ENCODE measurements around the gene CNTNAP4.

GRCh38 chr16:76486740-76487139, 209.5 kb downstream of the CNTNAP4 start:
- no peak for TF ChIP-seq CTCF (IDR thresholded peaks at IDR 0.05)
- TF ChIP-seq POLR2A (IDR thresholded peaks at IDR 0.05): no peak

All from adrenal gland (tissue), 5 donors.